Karpas-422 (cell line): ENCODE data around the gene SPDEF. TPM values are rescaled to one million over a fixed set of nuclear protein-coding genes. Genes with fewer than 3 reads are reported as not detected.

Experiments
- DNase-seq: peaks from one replicate; pipeline ENCODE4 v3.0.0-alpha.2; 2015
- H2AFZ ChIP-seq: fragments of 200-600 bp; sonication (generic); 2 replicates; pipeline ENCODE4 v1.6.1; 2014; ENCODE audit warnings: antibody characterized with exemption, low read length, mixed read lengths
- H3K27ac ChIP-seq: fragments of 200-600 bp; sonication (generic); 2 replicates; pipeline ENCODE4 v1.5.1; 2014; ENCODE audit warnings: mild to moderate bottlenecking, low read length, moderate library complexity
- H3K27me3 ChIP-seq: fragments of 200-600 bp; sonication (generic); 2 replicates; pipeline ENCODE4 v1.6.1; 2014; ENCODE audit warnings: low read length, mixed read lengths
- H3K36me3 ChIP-seq: fragments of 200-600 bp; sonication (generic); 2 replicates; pipeline ENCODE4 v1.6.1; 2014; ENCODE audit warnings: low read length, mixed read lengths; ENCODE audit not compliant: insufficient read depth
- H3K4me1 ChIP-seq: fragments of 200-600 bp; sonication (generic); 2 replicates; pipeline ENCODE4 v1.6.1; 2014; ENCODE audit warnings: mild to moderate bottlenecking, low read length, mixed read lengths
- H3K4me2 ChIP-seq: fragments of 200-600 bp; sonication (generic); 2 replicates; pipeline ENCODE4 v1.6.1; 2014; ENCODE audit warnings: low read length, low read depth, mild to moderate bottlenecking; ENCODE audit not compliant: poor library complexity, severe bottlenecking
- H3K4me3 ChIP-seq: fragments of 200-600 bp; sonication (generic); 2 replicates; pipeline ENCODE4 v1.5.1; 2014; ENCODE audit warnings: mild to moderate bottlenecking, antibody characterized with exemption, low read length, mixed read lengths
- H3K79me2 ChIP-seq: fragments of 200-600 bp; sonication (generic); 2 replicates; pipeline ENCODE4 v1.6.1; 2014; ENCODE audit warnings: mild to moderate bottlenecking, low read length, mixed read lengths
- H3K9ac ChIP-seq: fragments of 200-600 bp; sonication (generic); 2 replicates; pipeline ENCODE4 v1.6.0; 2014; ENCODE audit warnings: low read length
- H3K9me2 ChIP-seq: fragments of 200-600 bp; sonication (generic), shearing (Covaris generic); replicated peaks from 2 replicates; pipeline ENCODE4 v1.6.0; 2014; ENCODE audit warnings: mild to moderate bottlenecking, low read length, moderate library complexity; ENCODE audit not compliant: insufficient read depth
- H3K9me3 ChIP-seq: fragments of 300-700, 200-600 bp; sonication (generic); 2 replicates; pipeline ENCODE4 v1.6.1; 2014; ENCODE audit warnings: low read length, mixed read lengths
- H4K20me1 ChIP-seq: fragments of 200-600 bp; sonication (generic); 2 replicates; pipeline ENCODE4 v1.6.1; 2014; ENCODE audit warnings: mild to moderate bottlenecking, antibody characterized with exemption, low read length, low read depth; ENCODE audit not compliant: insufficient read depth
- total RNA-seq: library from RNA; depleted of rRNA; stranded (reverse); fragments of >200 nt; shearing (Covaris generic); gene quantifications from 2 replicates; pipeline ENCODE4 v1.2.3, GENCODE V29; 2014; ENCODE audit warnings: low replicate concordance

The SPDEF gene
- total RNA-seq, 1 experiment from 2014 or later, result not detected

- no peaks in the 10 kb centered on the region for H3K27me3 ChIP-seq
- no peak overlapping the region for H3K9ac ChIP-seq
- no peak for DNase-seq
Measured at GRCh38 chr6:34572021-34572420, 15.9 kb upstream of the SPDEF start.

DNA sequence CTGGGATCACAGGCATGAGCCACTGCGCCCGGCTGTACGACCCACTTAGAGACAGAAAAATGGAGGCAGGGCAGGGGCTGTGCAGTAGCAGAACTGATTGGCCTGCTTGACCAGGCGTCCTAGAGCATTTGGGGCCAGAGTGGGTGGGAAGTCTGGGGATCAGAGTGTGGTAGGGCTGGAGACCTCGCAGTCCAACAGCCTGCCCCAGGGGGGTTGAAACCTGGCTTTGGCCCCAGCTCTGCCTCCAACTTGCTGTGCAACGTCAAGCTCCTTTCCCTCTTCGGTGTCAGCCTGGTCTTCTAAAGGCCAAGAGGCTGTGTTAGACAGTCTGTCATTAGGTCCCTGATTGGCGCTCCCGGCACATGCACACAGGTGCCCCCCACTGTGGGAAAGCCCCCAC is 15.3 kb upstream of the SPDEF start:
- no peak for DNase-seq
- Histone ChIP-seq H3K4me1 (no peaks in the 10 kb centered on the region), H3K27me3 (no peaks in the 10 kb centered on the region)

More at GRCh38 chr6:34572021-34572420, 15.9 kb upstream of the SPDEF start:
- no peaks in the 10 kb centered on the region; the same call in 1 of the 2 replicates for H4K20me1 ChIP-seq
- H3K27ac ChIP-seq, result no peak overlapping the region
- H3K4me1 ChIP-seq, result no peaks in the 10 kb centered on the region
- H3K4me3 ChIP-seq, result no peak overlapping the region
- no peaks in the 10 kb centered on the region for H3K9me2 ChIP-seq
- H2AFZ ChIP-seq, result no peak overlapping the region
- H3K79me2 ChIP-seq, result no peaks in the 10 kb centered on the region
- no peaks in the 10 kb centered on the region for H3K36me3 ChIP-seq
- H3K9me3 ChIP-seq, result no peaks in the 10 kb centered on the region
- no peak overlapping the region for H3K4me2 ChIP-seq

DNA sequence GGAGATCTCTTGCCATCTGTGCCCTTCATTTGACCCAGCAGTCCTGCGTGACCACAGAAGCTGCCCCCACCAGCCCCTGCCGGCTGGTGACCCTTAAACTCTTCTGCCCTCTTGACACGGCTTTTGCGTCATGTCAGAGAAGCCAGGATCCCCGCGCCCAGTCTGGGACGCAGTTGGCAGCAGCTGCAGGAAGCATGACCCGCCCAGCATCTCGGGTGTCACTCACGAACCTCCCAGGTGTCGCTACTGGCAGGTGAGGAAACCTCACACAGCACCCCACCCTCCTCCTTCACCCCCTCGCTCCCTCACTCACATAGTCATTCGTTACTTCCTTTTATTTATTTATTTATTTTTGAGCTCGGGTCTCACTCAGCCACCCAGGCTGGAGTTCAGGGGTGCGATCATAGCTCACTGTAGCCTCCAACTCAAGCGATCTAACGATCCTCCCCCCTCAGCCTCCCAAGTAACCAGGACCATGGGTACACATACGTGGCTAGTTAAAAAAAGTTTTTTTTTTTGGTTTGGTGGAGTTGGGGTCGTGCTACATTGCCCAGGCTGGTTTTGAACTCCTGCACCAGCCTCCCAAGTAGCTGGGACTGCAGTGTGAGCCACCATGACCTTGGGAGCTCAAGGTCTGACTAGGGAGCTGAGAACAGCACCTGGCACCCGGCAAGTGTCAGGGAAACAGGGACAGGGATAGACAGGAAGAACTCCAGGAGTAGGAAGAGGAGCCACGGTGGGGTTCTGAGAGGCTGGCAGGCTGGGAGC is 14.1 kb upstream of the SPDEF start:
- H3K27ac ChIP-seq, result no peak overlapping the region
- no peaks in the 10 kb centered on the region for H3K79me2 ChIP-seq
- H3K4me2 ChIP-seq, result no peak overlapping the region
- H3K9ac ChIP-seq, result no peak overlapping the region
- DNase-seq, result no peak
- no peak overlapping the region for H3K4me3 ChIP-seq
- no peaks in the 10 kb centered on the region; the same call in 1 of the 2 replicates for H4K20me1 ChIP-seq
- no peaks in the 10 kb centered on the region for H3K9me2 ChIP-seq
- no peaks in the 10 kb centered on the region for H3K9me3 ChIP-seq
- no peaks in the 10 kb centered on the region for H3K4me1 ChIP-seq
- no peaks in the 10 kb centered on the region for H3K27me3 ChIP-seq
- no peak overlapping the region for H2AFZ ChIP-seq
- no peaks in the 10 kb centered on the region for H3K36me3 ChIP-seq

More for the DNA sequence above, 15.3 kb upstream of the SPDEF start:
- no peaks in the 10 kb centered on the region; the same call in 1 of the 2 replicates for H4K20me1 ChIP-seq
- no peak overlapping the region for H3K27ac ChIP-seq
- no peaks in the 10 kb centered on the region for H3K79me2 ChIP-seq
- H3K9ac ChIP-seq, result no peak overlapping the region
- no peak overlapping the region for H2AFZ ChIP-seq
- H3K36me3 ChIP-seq, result no peaks in the 10 kb centered on the region
- no peak overlapping the region for H3K4me2 ChIP-seq
- no peaks in the 10 kb centered on the region for H3K9me2 ChIP-seq
- no peaks in the 10 kb centered on the region for H3K9me3 ChIP-seq
- H3K4me3 ChIP-seq, result no peak overlapping the region

DNA sequence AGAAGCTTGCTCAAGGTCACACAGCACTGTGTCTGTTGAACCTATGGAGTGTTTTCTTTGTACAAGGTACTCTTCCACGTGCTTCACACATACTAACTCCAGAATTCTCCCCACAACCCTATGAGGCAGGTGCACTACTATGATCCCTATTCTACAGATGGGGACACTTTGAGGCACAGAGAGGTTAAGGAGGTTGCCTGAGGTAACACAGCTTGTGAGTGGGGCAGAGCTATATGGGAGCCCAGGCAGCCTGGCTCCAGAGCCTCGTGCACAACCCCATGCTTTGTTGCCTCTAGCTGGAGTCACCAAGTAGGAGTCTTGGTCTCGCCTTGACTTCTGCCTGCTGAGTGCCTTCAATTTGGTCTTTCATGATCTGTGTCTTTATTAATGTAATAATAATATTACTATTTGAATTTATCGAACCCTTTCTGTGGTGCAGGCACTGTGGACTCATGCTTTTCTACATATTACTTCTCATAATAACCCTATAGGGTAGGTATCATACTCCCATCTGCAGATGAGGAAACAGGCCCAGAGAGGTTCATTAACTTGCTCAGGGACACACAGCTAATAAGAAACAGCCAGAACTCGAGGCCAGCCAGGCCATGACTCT is 13.3 kb upstream of the SPDEF start:
- Histone ChIP-seq H3K9me3 (no peaks in the 10 kb centered on the region), H3K4me2 (no peak overlapping the region), H3K36me3 (no peaks in the 10 kb centered on the region), H2AFZ (no peak overlapping the region), H3K27ac (no peak overlapping the region), H3K4me1 (no peaks in the 10 kb centered on the region), H3K9ac (no peak overlapping the region), H4K20me1 (no peaks in the 10 kb centered on the region; the same call in 1 of the 2 replicates), H3K9me2 (no peaks in the 10 kb centered on the region), H3K4me3 (no peak overlapping the region), H3K79me2 (no peaks in the 10 kb centered on the region), H3K27me3 (no peaks in the 10 kb centered on the region)
- DNase-seq, result no peak

GRCh38 chr6:34568341-34569201 is 12.4 kb upstream of the SPDEF start:
- H3K4me2 ChIP-seq, result no peak overlapping the region

DNA sequence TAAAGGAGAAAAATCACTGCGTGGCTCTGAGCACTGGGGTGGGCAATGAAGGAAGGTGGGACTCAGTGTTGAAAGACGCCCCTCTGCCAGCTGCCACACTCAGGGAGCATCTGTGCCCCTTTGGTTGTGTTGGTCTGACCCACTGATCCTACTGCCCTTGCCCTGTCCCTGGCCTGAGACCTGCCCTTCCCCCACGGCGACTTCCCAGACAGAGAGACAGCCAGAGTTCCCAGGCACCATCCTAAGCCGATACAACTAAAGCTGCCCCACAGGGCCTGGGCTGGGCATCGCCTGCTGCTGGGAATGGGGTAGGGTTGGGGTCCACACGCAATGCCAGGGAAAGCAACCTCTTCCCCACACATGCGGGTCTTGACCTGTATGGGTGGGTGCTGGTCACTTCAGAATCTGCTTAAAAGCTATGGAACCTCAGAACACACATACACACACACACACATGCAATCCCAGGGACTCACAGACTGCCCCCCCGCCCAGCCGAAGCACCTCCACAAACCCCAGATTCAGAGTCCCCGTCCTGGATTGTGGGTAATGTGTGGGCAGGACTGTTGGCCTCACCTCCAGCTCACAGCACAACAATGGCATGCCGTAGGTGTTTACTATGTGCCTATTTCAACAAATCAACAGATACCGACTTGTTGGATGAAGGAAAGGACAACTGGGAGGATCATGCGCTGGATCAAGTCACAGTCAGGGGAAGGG is 10.9 kb upstream of the SPDEF start:
- DNase-seq, result no peak
- Histone ChIP-seq H3K79me2 (no peaks in the 10 kb centered on the region), H3K27ac (no peak overlapping the region), H3K9ac (no peak overlapping the region), H3K9me3 (no peaks in the 10 kb centered on the region), H3K4me3 (no peak overlapping the region), H4K20me1 (no peaks in the 10 kb centered on the region), H3K9me2 (no peaks in the 10 kb centered on the region), H3K36me3 (no peaks in the 10 kb centered on the region), H3K4me2 (no peak overlapping the region), H2AFZ (no peak overlapping the region), H3K27me3 (no peaks in the 10 kb centered on the region), H3K4me1 (no peaks in the 10 kb centered on the region)

More at GRCh38 chr6:34568341-34569201, 12.4 kb upstream of the SPDEF start:
- no peak overlapping the region for H3K9ac ChIP-seq
- H4K20me1 ChIP-seq, result no peaks in the 10 kb centered on the region
- H3K9me2 ChIP-seq, result no peaks in the 10 kb centered on the region
- DNase-seq, result no peak
- H3K4me3 ChIP-seq, result no peak overlapping the region
- no peak overlapping the region for H2AFZ ChIP-seq
- no peak overlapping the region for H3K27ac ChIP-seq
- no peaks in the 10 kb centered on the region for H3K4me1 ChIP-seq
- no peaks in the 10 kb centered on the region for H3K36me3 ChIP-seq
- no peaks in the 10 kb centered on the region for H3K27me3 ChIP-seq
- H3K9me3 ChIP-seq, result no peaks in the 10 kb centered on the region
- no peaks in the 10 kb centered on the region for H3K79me2 ChIP-seq

DNA sequence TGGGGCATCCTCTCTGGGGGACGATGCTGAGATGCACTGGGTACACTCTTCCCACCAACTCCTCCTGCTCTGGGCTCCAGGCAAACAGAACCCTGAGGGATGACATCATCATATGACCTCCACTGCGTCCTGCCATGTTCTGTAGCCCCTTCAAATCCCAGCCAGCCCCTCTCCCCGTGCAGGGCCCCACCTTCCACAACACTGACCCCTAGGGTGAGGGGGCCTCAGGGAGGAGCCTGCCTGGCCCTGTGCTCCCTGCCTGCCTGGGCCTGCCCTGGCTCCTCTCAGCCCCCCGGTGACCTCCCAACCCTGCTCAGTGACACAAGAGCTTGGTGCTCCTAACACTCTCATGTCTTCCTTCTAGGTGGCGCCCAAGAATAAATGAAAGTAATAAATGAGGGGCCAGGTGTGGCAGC is 9.6 kb upstream of the SPDEF start:
- H3K4me2 ChIP-seq, result no peak overlapping the region
- no peaks in the 10 kb centered on the region for H3K36me3 ChIP-seq
- H3K27ac ChIP-seq, result no peak overlapping the region
- no peaks in the 10 kb centered on the region for H3K27me3 ChIP-seq
- no peak for DNase-seq
- H2AFZ ChIP-seq, result no peak overlapping the region
- H3K9me3 ChIP-seq, result no peaks in the 10 kb centered on the region
- no peaks in the 10 kb centered on the region for H3K4me1 ChIP-seq
- no peak overlapping the region for H3K9ac ChIP-seq
- no peak overlapping the region for H3K4me3 ChIP-seq
- H4K20me1 ChIP-seq, result no peaks in the 10 kb centered on the region
- no peaks in the 10 kb centered on the region for H3K9me2 ChIP-seq
- no peaks in the 10 kb centered on the region for H3K79me2 ChIP-seq
